Umbilical cord (tissue), 2 donors: ENCODE data around the gene CSNK1A1. TPM values are rescaled to one million over a fixed set of nuclear protein-coding genes. Genes with fewer than 3 reads are reported as not detected.
A peak's percentile ranks its signal among the peaks of the same experiment; 100 is the strongest.
"Not testable (repeated sequence)": the region's sequence is repeated elsewhere in the genome, so short reads cannot be mapped to it uniquely, and the experiment has no call there.

Source experiments
- DNase-seq: peaks from one replicate; pipeline ENCODE4 v3.0.0-alpha.2; 2015; ENCODE audit warnings: low spot score
- total RNA-seq: library from RNA; depleted of rRNA; stranded (reverse); fragments of >200 nt; gene quantifications from one replicate; pipeline ENCODE4 v1.2.3, GENCODE V29; 2014; ENCODE audit warnings: low replicate concordance; ENCODE audit not compliant: insufficient read depth

CSNK1A1 gene
- total RNA-seq, 1 donor from 2014 or later: 248 TPM

- no peak for DNase-seq
These were observed 21.5 kb upstream of the CSNK1A1 start for GRCh38 chr5:149572576-149573231.

DNA sequence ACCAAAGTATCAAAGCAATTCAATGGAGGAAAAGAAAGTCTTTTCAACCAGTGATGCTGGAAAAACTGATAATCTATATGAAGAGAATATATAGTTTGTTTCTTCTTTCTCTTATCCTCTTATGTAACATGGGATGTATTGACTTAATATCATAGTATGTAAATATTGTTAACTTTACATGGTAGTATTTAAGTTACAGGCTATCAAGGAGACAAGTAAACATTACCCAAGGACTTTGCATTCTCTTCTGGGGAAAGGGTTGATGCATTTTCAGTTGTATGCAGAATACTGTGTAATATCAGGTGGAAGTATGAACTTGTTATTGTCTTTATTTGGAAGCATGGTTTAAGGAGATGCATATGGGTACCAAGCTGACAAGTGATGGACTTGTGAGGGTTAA lies 20.9 kb upstream of the CSNK1A1 start:
- no peak for DNase-seq

DNA sequence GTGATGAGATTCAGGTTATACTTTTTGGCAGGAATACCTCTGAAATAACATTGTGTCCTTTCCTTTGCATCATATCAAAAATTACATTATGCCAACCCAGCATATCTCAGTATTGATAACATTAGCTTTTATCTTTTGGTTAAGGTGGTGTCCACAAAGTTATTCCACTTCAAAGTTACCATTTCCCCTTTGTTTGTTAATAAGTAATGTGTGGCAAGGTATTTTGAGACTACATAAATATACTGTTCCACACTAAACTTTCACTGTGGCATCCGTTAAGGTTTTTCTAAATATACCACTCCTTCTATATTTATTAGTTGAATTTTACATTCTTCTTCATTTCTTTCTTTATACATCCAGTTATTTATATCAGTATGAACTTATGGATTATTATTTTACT lies 16.0 kb upstream of the CSNK1A1 start:
- no peak for DNase-seq

DNA sequence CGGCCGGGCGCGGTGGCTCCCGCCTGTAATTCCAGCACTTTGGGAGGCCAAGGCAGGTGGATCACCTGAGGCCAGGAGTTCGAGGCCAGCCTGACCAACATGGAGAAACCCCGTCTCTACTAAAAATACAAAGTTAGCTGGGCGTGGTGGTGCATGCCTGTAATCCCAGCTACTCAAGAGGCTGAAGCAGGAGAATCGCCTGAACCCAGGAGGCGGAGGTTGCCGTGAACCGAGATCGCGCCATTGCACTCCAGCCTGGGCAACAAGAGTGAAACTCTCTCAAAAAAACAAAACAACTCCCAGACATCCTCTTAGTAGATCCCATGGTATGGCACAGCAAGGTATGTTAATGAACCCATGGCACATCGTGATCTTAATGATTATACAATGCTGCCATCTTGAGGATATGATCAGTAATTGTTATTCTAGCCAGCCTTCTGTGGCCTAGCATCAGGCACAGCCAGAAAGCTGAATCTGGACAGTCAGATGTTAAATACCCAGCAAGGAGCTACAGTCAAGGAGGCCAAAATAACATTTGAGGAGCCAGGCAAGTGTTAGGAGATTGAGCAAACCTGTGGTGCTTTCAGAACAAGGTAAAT lies 13.4 kb upstream of the CSNK1A1 start:
- DNase-seq: peak; percentile 84

GRCh38 chr5:149563466-149563865 lies 12.2 kb upstream of the CSNK1A1 start:
- DNase-seq: no peak

DNA sequence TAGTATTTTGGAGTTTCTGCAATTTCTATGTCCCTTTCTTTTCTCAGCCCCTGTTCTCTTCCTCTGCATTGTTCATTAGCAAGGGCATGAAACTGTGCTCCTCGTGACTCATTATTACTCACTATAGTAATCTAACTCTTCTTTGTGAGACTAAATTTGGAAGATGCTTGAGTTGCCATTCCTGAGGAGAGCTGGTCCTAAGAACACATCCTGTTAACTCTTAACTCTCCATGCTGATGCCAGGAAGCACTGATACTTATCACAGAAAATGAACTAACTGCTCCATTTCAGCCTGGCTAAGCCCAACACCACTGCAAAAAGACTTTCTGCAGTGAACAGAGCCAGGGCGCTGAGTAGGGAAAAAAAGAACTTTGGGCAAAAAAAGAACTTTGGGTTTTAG lies 10.6 kb upstream of the CSNK1A1 start:
- DNase-seq: peak; percentile 89

DNA sequence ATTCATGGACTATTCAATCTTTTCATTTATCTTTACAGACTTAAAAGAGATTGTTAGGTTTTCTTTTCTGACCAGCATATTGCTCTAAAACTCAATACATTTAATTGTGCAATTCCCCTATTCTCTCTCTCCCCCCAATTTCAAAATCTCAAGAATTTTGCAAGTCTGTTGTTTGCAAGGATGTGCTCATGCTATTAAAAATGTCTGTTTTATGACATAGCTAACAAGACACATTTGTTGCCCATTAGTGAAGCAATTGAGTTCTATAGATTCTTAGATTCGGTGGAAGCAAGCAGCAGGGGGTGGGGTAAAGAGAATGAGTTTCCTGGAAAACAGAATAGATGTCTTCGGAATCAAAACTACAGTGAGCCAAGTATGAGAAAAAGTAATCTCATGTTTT lies 8.5 kb upstream of the CSNK1A1 start:
- no peak for DNase-seq

GRCh38 chr5:149552553-149553160 lies 1.4 kb upstream of the CSNK1A1 start:
- DNase-seq: no peak

DNA sequence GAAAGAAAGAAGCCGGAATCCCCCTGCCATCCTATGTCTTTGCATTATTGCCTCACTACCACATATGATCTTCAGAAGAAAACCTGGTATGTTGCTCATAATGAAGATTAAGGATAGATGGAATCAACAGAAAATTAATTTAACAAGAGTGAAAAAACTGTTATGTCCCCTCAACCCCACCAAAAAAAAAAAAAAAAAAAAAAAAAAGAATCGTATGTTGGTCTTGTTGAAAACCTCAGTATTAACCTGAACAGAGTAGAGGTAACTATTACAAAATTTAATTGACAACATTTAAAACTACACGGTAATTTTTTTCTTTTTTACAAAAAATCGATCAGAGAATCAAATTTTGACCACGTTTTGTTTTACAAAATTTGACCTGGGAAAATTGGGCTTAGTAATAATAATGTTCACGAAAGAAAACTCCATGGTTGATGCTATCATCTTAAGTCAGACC lies 827 bp upstream of the CSNK1A1 start:
- no peak for DNase-seq

DNA sequence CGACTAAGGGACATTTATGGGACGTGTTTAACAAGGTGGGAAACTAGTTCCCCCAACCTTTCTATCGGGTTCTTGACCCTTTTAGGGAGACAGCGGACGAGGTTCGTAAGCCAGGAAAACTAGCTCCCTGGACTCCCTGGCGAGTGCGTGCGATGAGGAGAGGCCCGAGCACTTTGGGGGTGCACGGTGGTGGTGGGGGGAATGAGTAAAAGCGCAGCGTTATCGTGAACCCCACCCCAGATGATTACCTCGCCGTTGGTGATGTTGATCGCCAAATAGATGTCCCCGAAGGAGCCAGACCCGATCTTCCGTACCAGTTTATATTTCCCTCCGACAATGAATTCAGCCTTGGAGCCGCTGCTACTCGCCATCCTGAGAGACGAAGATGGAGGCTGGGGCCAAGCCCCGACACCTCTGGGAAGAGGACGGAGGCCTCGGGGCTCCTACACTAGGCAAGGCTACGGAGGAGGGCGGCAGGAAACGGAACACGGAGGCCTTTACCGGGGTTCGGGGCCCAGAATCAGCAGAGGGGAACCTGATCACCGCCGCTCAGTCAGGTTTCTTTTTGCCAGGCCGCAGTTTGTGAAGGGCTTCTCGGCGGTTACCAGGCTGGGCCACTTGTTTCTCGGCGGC lies 529 bp downstream of the CSNK1A1 start:
- peak; percentile 35 for DNase-seq

DNA sequence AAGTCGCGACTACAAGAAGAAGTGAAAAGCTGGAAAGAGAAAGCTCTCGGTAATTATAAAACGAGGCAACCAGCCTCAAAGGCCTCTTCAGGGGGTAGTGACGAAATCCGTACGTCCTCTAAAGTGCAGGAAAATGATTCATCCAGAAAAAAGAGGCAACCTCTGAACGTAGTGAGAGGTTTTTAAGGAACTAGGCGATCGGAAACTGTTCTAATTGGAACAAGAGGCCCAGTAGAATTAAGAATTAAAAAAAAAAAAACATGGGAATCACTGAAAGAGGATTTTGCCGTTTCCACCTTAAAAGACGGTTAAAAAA lies 1.0 kb downstream of the CSNK1A1 start:
- peak; percentile 60 for DNase-seq

DNA sequence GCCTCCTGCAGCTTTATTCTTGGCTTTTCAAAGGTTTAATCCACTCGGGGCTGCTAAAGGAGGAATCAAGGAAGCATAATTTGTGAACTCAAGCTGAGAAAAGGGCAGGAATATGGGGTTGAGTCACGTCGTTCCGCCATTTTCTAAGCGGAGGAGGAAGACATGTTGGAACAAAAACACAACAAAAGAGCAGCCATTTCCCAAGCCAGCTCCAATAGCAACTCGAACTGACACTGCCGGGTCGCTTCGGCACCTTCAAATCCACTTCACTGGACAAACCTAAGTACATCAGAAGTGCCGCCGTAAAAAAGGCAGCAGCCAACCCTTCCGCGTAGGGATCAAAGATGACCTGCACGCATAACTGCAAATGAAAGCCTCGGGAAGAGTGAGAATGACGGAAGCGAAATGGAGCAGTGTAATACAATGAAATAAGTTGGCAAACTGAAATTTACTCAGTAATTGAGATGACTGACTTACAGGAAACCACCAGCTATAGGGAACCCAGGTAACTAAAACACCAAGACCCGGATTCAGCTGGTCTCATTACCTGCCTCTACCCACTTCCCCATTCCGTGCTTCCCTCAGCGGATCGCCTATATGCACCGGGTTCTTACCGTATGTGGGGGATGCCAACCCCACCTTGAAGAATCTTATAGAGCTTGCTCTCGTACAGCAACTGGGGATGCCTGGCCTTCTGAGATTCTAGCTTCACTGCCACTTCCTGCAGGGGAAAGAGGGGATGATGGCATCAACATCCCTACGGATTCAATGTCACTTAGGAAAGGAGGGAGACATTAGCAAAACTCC lies 1.6 kb downstream of the CSNK1A1 start:
- peak; percentile 49 for DNase-seq

GRCh38 chr5:149546974-149547373 lies 4.3 kb downstream of the CSNK1A1 start:
- DNase-seq: peak; percentile 44

DNA sequence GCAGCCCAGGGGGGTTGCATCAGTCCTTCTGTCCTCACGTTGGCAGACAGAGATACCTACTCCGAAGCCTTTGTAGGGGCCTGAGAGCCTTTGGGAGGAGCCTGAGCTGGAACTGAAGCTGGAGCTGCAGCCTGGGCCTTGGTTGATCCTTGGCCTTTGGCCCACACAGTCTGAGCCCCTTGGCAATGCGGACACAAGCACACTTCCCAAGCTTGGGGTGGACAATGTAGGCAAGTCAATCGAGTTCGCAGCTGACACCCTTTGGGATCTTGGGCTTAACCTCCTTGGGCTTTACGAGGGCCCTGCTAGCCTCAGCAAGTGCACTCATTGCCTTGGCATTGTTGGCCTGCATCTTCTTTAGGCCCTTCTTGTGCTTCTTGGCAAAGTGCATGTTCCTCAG lies 5.9 kb downstream of the CSNK1A1 start:
- DNase-seq: no peak

DNA sequence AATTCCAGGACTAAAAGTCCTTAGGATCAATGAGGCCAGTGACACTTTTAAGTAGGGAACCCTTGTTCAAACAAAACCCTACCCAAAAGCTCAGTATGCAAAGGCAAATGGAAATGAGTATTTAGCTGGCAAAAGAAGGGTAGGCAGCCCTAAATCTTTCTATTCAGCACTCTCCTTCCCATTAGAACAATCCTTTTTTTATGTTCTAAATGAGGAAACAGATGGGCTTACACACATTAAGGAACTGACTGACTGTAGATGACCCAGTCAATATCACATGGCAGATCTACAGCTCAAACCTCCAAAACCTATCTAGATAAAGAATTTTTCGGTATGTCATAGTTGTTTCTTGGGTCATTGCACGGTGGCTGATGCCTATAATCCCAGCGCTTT lies 7.2 kb downstream of the CSNK1A1 start:
- no peak for DNase-seq

DNA sequence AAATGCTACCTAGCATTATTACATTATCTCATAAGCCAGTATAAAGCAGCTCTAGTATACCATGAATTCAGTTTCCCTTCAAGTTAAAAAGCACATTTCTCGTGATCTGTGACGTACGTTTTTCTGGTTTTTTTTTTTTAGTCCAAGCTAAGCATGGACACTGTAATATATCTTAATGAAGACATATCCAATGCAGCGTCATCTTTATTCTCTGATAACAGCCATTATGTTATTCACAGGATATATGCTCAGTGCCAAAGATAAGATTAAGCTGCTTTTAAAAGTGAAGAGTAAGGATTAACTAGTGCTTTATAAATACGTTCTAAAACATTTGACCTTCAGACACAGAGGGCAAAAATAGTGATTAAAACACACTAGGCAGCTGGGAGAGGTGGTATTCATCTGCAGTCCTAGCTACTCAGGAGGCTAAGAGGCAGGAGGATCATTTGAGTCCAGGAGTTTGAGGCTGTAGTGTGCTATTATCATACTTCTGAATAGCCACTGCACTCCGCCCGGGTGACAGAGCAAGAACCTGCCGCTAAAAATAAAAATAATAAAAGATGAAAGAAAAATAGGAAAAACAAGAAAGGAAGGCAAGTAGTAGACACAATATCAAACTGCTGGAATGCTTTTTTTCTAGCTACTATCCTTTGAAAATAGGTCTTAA lies 7.7 kb downstream of the CSNK1A1 start:
- DNase-seq: peak; percentile 18

DNA sequence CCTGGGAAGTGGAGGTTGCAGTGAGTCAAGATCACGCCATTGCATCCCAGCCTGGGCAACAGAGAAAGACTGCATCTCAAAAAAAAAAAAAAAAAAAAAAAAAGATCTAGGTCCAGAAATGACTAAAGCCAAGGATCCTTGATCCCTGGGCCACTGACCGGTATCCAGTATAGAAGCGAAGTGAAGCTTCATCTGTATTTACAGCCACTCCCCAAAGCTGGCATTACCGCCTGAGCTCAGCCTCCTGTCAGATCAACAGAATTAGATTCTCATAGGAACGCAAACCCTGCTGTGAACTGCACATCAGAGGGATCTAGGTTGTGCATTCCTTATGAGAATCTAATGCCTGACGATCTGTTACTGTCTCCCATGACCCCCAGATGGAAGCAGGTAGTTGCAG lies 9.3 kb downstream of the CSNK1A1 start:
- no peak for DNase-seq

- no peak for DNase-seq
These were observed 11.2 kb downstream of the CSNK1A1 start for GRCh38 chr5:149540089-149540488.

DNA sequence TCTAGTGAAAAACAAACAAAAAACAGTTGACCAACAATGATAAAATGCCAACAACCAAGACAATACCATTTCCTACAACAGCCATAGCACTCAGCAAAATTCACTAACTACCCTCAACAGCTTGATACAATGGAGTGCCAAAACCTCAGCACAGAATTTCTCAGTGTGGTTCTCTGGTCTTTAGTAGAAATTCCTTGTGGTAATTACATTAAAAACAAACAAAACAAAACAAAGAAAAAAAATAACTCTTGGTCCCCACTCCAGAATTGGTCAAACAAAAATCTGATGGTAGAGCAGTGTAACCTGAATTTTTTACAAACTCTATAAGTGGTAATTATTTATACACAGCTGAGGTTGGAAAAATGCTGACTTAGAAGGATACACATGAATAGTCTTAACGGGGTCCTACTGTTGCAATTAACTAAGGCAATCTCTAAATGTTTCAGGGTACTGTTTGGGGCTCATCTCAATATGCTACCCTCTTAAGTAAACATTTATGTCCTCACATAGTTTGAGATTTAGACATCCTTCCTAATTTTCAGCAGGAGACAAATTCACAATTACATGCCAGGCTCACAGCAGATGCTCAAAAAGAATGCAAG lies 13.8 kb downstream of the CSNK1A1 start:
- DNase-seq: no peak

- not testable (repeated sequence) for DNase-seq
These were observed 15.5 kb downstream of the CSNK1A1 start for GRCh38 chr5:149535787-149536186.

GRCh38 chr5:149532413-149532812 lies 18.8 kb downstream of the CSNK1A1 start:
- no peak for DNase-seq
